ENCODE results near the gene TMEM196. TPM values are rescaled to one million over a fixed set of nuclear protein-coding genes. Genes with fewer than 3 reads are reported as not detected.

The TMEM196 gene
- total RNA-seq, 1 experiment from 2014 or later: not detected

DNA sequence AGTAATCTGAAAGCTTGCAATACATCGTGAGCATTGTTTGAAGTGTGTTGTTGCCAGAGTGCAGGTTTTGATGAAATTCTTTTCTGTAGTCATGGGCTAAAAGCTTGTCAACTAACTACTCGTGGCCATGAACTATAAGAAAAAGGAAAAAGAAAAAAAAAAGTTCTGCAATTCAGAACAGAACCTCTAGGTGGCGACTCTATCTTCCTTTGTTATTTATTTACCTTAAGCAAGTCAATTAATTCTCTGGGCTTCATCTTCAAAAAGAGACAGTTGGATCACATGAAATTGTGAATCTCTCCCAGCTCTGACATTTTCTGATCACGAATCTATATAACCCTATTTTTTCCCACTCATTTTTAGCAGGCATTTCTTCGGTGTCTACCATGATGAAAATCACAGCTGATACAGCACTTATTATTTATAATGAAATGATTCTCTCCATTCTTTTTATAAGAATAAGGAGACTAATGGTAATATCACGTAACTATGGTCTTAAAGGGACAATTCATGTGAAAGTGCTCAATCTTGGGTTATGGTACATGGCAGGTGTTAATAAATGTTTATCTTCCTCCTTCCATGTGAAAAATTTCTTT lies 18.8 kb downstream of the TMEM196 start:
- H3K27ac ChIP-seq (ENCODE audit: insufficient read length, low read depth, low read length): no peak overlapping the region
- H3K4ac ChIP-seq (ENCODE audit: low read depth, low read length): no peak overlapping the region
- H3K9me3 ChIP-seq (ENCODE audit: control insufficient read depth, low read depth, low read length): no peaks in the 10 kb centered on the region
- H3K27me3 Mint-ChIP-seq (ENCODE audit: low read depth): no peaks in the 10 kb centered on the region
- H4K91ac ChIP-seq (ENCODE audit: insufficient read length, low read depth, low read length): no peak overlapping the region
- no peaks in the 10 kb centered on the region for H3K36me3 Mint-ChIP-seq (ENCODE audit: insufficient read depth in 1 of 3, low read depth in 3 of 3)
- H2BK15ac ChIP-seq (ENCODE audit: low read depth, low read length): no peak overlapping the region
- no CpG with 5 or more reads among the region's 6 CpGs for WGBS (ENCODE audit: extremely low coverage, insufficient read length, low lambda C conversion rate)
- no peaks in the 10 kb centered on the region for H3K4me1 Mint-ChIP-seq
- H2BK12ac ChIP-seq (ENCODE audit: insufficient read length, low read depth, low read length): no peak overlapping the region
- DNase-seq: no peak
- no peak overlapping the region for H2BK120ac ChIP-seq (ENCODE audit: low read depth, low read length, poor library complexity, severe bottlenecking)
- H3K9me3 Mint-ChIP-seq: no peaks in the 10 kb centered on the region
- H3K4me3 Mint-ChIP-seq: no peak overlapping the region
- H3K9ac ChIP-seq (ENCODE audit: extremely low read depth, insufficient read length, low read length): no peak overlapping the region
- no peak overlapping the region for H3K4me2 ChIP-seq (ENCODE audit: insufficient read depth, insufficient read length, low read length)
- no peak overlapping the region for H3T11ph ChIP-seq (ENCODE audit: low read length)
- no peak overlapping the region for H3K14ac ChIP-seq (ENCODE audit: insufficient read depth, low read length)
- no peak overlapping the region for H2AK5ac ChIP-seq (ENCODE audit: insufficient read length, low read length)
- H3K4me1 ChIP-seq (ENCODE audit: insufficient read depth, low read length): no peaks in the 10 kb centered on the region
- H3K79me1 ChIP-seq (ENCODE audit: insufficient read depth, low read depth, low read length, poor library complexity, severe bottlenecking): no peaks in the 10 kb centered on the region
- no peak overlapping the region for H3K18ac ChIP-seq (ENCODE audit: insufficient read length, low read depth, low read length)
- no peak overlapping the region for H3K56ac ChIP-seq (ENCODE audit: insufficient read length, low read depth, low read length)
- no peak overlapping the region for H4K8ac ChIP-seq (replicated peaks; ENCODE audit: insufficient read length, low read depth, low read length)
- no peak overlapping the region; a peak in 1 of 7 replicates for H3K27ac Mint-ChIP-seq
- H2AFZ ChIP-seq (ENCODE audit: low read length): no peak overlapping the region
- H2BK5ac ChIP-seq (ENCODE audit: insufficient read length, low read length): no peak overlapping the region
- no peak overlapping the region for H4K5ac ChIP-seq (ENCODE audit: insufficient read length, low read depth, low read length)
- H3K27me3 ChIP-seq (ENCODE audit: insufficient read depth, low read length): no peaks in the 10 kb centered on the region
- no peaks in the 10 kb centered on the region for H3K79me2 ChIP-seq (ENCODE audit: insufficient read depth, low read length)
- no peak overlapping the region for H3K23ac ChIP-seq (ENCODE audit: insufficient read length, low read depth, low read length)
- no peak overlapping the region for H2BK20ac ChIP-seq (ENCODE audit: low read depth, low read length, poor library complexity, severe bottlenecking)
- H4K20me1 ChIP-seq (ENCODE audit: control insufficient read depth, insufficient read depth, insufficient read length): no peaks in the 10 kb centered on the region
- no peaks in the 10 kb centered on the region for H3K23me2 ChIP-seq (ENCODE audit: insufficient read length, low read depth, low read length, poor library complexity, severe bottlenecking)
- TF ChIP-seq, protein P1, sequence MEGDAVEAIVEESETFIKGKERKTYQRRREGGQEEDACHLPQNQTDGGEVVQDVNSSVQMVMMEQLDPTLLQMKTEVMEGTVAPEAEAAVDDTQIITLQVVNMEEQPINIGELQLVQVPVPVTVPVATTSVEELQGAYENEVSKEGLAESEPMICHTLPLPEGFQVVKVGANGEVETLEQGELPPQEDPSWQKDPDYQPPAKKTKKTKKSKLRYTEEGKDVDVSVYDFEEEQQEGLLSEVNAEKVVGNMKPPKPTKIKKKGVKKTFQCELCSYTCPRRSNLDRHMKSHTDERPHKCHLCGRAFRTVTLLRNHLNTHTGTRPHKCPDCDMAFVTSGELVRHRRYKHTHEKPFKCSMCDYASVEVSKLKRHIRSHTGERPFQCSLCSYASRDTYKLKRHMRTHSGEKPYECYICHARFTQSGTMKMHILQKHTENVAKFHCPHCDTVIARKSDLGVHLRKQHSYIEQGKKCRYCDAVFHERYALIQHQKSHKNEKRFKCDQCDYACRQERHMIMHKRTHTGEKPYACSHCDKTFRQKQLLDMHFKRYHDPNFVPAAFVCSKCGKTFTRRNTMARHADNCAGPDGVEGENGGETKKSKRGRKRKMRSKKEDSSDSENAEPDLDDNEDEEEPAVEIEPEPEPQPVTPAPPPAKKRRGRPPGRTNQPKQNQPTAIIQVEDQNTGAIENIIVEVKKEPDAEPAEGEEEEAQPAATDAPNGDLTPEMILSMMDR (conservative IDR thresholded peaks at IDR 0.05): peak; percentile 82

All from H9 (cell line).